SU-DHL-6 (cell line): ENCODE data around the gene MAGEA12.

Source experiments
- CTCF ChIP-seq: fragments of 200-600 bp; sonication (generic); IDR thresholded peaks from one replicate; pipeline ENCODE4 v1.5.1; 2017; ENCODE audit warnings: antibody characterized with exemption, mild to moderate bottlenecking, low read length, moderate library complexity; ENCODE audit not compliant: insufficient read depth, poor library complexity, severe bottlenecking
- EZH2phosphoT487 ChIP-seq: fragments of 200-600 bp; sonication (generic), shearing (Covaris generic); conservative IDR thresholded peaks from 2 replicates; pipeline ENCODE4 v1.6.1; 2018; ENCODE audit warnings: mild to moderate bottlenecking, antibody characterized with exemption, low read length, moderate library complexity, mixed read lengths

GRCh38 chrX:152733261-152733975 lies at the start of gene MAGEA12, which contains the start of gene CSAG1:
- no peak for TF ChIP-seq CTCF
- no peak for TF ChIP-seq EZH2phosphoT487
